PFSK-1 (cell line): ENCODE results near the gene GPRC5D.

Experiments
- FOXP2 ChIP-seq: optimal IDR thresholded peaks from 2 replicates; pipeline ENCODE3; 2011; ENCODE audit warnings: borderline replicate concordance, control low read depth, inconsistent platforms; ENCODE audit not compliant: insufficient read depth; ENCODE audit errors: extremely low read length, extremely low read depth
- POLR2AphosphoS5 ChIP-seq: IDR thresholded peaks from 2 replicates; pipeline ENCODE4 v1.6.1; 2012; ENCODE audit warnings: low read depth, mild to moderate bottlenecking, control low read depth, low read length, moderate library complexity
- SIN3A ChIP-seq: IDR thresholded peaks from 2 replicates; pipeline ENCODE4 v1.6.1; 2012; ENCODE audit warnings: mild to moderate bottlenecking, low read length, moderate library complexity, borderline replicate concordance; ENCODE audit not compliant: insufficient read depth
- TAF1 ChIP-seq: IDR thresholded peaks from 2 replicates; pipeline ENCODE4 v1.6.1; 2012; ENCODE audit warnings: low read length, control low read depth, borderline replicate concordance; ENCODE audit not compliant: insufficient read depth
- TF ChIP-seq, protein P1 (sequence below), 2 experiments: IDR thresholded peaks; 2 replicates each; pipeline versions ENCODE4 v1.6.1 to v1.8.0; 2011 to 2012; ENCODE audit warnings: low read depth in 2 of 2, low read length in 2 of 2, control low read depth in 1 of 2, inconsistent platforms in 1 of 2, mild to moderate bottlenecking in 1 of 2, moderate library complexity in 1 of 2; ENCODE audit not compliant: insufficient read depth in 1 of 2

Gene GPRC5D

DNA sequence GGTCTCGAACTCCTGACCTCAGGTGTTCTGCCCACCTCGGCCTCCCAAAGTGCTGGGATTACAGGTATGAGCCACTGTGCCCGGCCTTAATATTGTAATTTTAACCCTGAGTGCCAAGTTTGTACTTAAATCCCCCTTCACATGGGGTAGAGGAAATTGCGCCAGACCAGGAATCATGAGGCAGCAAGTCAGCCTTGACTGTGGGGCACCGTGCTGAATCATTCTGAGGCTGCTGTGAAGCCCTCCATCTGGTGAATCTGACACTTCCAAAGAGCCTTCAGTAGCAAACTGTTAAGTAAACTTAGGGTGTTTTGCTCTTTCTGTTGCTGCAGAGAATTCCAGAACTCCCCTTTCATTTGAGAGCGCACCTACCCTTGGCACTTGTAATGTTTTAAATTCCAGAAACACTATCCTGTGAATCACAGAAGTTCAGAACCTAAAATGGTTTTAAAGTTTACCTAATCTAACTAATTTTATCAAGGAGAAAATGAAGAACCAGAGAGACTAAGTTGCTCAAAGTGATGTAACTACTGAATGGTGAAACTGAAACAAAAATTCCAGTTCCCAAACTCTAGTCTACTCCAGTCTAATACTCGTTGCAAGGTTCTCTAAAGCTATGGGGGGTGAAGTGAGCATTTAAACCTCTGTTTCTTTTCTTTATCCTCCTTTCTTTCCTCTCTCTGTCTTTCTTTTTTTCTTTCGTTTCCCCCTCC is 40.6 kb upstream of the GPRC5D start:
- TF ChIP-seq TAF1 = no peak
- no peak for TF ChIP-seq SIN3A
- TF ChIP-seq POLR2AphosphoS5 = no peak
- no peak for TF ChIP-seq FOXP2
- TF ChIP-seq, protein P1, sequence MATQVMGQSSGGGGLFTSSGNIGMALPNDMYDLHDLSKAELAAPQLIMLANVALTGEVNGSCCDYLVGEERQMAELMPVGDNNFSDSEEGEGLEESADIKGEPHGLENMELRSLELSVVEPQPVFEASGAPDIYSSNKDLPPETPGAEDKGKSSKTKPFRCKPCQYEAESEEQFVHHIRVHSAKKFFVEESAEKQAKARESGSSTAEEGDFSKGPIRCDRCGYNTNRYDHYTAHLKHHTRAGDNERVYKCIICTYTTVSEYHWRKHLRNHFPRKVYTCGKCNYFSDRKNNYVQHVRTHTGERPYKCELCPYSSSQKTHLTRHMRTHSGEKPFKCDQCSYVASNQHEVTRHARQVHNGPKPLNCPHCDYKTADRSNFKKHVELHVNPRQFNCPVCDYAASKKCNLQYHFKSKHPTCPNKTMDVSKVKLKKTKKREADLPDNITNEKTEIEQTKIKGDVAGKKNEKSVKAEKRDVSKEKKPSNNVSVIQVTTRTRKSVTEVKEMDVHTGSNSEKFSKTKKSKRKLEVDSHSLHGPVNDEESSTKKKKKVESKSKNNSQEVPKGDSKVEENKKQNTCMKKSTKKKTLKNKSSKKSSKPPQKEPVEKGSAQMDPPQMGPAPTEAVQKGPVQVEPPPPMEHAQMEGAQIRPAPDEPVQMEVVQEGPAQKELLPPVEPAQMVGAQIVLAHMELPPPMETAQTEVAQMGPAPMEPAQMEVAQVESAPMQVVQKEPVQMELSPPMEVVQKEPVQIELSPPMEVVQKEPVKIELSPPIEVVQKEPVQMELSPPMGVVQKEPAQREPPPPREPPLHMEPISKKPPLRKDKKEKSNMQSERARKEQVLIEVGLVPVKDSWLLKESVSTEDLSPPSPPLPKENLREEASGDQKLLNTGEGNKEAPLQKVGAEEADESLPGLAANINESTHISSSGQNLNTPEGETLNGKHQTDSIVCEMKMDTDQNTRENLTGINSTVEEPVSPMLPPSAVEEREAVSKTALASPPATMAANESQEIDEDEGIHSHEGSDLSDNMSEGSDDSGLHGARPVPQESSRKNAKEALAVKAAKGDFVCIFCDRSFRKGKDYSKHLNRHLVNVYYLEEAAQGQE (IDR thresholded peaks at IDR 0.05; ENCODE audit: insufficient read depth in 1 of 2, low read depth in 2 of 2, low read length in 2 of 2) = no peak

- TF ChIP-seq FOXP2 = no peak
- TF ChIP-seq TAF1 = no peak
- no peak for TF ChIP-seq SIN3A
- TF ChIP-seq, protein P1 (IDR thresholded peaks at IDR 0.05; ENCODE audit: insufficient read depth in 1 of 2, low read depth in 2 of 2, low read length in 2 of 2) = no peak
- TF ChIP-seq POLR2AphosphoS5 = no peak
Observed at GRCh38 chr12:12990700-12991468, 38.9 kb upstream of the GPRC5D start.

- TF ChIP-seq SIN3A (no peak), POLR2AphosphoS5 (no peak), FOXP2 (no peak), TAF1 (no peak)
- TF ChIP-seq, protein P1 (IDR thresholded peaks at IDR 0.05; ENCODE audit: insufficient read depth in 1 of 2, low read depth in 2 of 2, low read length in 2 of 2) = no peak
Observed at GRCh38 chr12:12987421-12987820, 35.5 kb upstream of the GPRC5D start.

DNA sequence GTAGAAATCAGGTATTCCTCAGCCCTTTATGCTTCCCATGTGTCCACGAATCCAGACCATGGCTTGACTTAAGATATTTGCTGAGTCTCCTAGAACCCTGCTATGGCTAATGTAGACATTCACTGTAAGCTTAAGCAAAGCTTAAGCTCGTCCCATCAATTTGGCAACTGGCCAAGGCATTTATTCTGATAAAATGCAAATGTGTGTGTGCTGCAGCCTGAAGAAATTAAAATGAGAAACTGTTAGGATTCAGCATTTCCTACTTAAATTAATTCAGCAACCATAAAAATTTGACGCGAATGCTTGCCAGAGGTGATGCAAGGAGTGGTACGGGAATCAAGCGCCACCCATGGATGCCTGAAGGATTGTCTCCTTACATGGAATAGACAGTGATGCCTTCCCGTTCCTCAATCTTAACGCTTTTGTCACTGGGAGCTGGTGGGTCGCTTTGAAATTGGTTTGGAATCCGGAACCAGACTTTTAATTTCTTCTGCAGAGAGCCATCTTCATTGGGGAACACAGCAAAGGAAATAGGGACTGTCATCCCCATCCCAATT is 34.9 kb upstream of the GPRC5D start:
- TF ChIP-seq FOXP2 = no peak
- TF ChIP-seq, protein P1 (IDR thresholded peaks at IDR 0.05; ENCODE audit: insufficient read depth in 1 of 2, low read depth in 2 of 2, low read length in 2 of 2) = no peak
- no peak for TF ChIP-seq TAF1
- TF ChIP-seq SIN3A = no peak
- no peak for TF ChIP-seq POLR2AphosphoS5
